HG03064 (cell line): ENCODE data around the gene C1orf21.

Experiments
- ATAC-seq: cut with Tn5 transposase; IDR thresholded peaks from one replicate; pipeline ENCODE4 v1.9.1; 2021; ENCODE audit warnings: low read depth; ENCODE audit not compliant: unreplicated experiment

C1orf21 gene

DNA sequence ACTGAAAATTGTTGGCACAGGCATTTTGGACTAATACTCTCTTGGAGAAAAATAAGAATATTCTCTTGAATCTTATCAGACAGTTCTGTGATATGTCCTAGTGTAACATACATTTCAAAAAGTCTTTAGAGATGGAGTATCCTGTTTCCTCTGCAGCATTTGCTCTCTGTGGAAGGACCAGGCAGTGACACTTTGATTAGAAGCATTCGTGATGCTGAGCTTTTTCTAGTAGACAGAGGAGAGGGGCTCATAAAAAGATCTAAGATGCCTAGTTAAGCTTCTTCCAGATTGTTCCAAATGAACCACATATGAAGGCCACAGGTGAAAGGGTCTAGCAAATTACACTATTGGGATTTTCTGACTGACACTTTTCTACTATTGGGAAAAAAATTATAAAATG is 120.3 kb downstream of the C1orf21 start:
- no peak for ATAC-seq

DNA sequence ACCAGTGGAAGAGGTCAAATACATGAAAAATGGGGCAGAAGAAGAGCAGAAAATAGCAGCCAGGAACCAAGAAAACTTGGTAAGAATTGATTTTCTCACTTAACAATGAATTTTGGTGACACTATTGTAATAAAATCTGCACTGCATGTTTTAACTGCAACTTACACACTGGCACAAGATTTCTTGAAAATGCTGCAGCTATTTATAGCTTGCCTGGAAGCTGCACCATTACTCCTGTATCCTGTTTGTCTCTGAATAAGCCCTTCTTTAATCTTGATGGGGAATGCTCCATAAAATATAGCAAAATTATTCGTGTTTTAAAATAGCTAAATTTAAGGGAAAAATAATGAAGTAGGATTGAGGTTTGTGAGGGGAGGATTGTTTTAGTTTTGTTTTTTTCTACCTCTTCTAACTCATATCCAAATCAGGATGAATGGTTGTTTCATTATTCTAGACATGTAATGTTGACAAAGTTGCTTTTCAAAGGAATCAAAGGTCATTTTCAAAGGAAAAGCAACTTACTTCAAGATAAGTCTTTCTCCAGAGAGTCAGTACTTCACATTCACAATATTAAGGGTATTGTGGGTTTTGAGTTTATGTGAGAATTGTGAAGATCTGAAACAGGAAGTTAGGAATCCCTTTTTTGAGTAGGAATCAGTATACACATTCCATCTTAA is 120.9 kb downstream of the C1orf21 start:
- no peak for ATAC-seq

DNA sequence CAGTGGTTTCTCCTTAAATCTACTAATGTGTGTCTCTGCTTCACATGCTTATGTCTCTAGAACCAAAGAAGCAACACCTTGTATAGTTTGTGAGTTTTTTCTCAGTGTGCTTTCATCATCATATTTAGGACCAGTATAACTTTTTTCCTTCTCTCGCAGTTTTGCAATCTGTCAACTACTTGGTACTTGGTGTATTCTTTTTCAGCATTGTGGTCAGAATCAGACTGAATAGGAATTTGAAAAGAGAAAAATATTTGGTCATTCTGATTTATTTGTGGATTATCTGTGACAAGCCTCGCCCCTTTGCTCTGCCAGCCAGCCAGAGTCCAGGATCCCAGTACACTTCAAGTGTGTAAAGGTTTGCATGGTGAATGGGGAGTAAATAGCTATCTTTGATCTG is 122.3 kb downstream of the C1orf21 start:
- no peak for ATAC-seq

DNA sequence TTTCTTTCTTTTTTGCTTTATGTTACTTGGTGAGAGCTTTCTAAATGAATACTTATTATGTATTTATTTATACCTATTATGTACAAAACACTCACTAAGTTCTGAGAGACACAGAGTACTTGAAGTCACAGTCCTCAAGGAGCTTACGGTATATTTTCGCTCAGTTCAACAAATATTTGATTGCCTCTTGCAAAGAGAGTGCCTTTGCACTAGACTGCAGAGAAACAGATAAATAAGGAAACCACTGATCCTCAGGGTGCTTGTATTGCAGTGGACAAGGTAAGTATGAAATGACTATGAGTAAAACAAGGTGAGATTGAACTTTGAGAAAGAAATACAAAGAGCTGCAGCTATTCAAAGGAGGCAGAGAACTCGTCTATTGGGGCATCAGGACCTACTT is 123.3 kb downstream of the C1orf21 start:
- no peak for ATAC-seq

DNA sequence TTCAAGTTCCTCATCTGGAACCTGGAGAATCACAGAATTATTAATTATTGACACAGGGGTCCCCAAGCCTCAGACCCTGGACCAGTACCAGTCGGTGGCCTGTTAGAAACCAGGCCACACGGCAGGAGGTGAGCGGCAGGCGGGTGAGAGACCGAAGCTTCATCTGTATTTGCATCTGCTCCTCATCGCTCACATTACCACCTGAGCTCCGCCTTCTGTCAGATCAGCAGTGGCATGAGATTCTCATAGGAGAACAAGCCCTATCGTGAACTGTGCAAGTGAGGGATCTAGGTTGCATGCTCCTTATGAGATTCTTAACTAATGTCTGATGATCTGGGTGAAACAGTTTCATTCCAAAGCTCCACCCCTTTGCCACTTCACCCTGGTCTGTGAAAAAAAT is 125.9 kb downstream of the C1orf21 start:
- no peak for ATAC-seq

DNA sequence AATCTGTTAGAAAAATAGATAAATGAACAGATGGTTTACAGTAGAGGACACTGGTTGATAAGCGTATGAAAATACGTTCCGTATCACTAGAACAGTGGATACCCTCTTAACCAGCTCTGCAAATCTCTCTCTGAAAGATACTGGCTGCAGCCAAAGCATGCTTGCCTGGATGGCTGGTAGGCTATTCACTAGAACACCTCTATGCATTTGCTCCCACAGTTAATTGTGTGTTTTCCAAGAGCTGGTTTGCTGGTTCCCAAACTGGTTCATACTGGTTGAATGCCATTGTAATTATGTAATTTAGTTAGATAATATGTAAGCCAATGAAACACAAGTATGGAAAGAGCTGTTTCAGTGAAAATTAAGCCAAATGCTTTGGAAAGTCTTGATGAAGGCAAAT is 126.6 kb downstream of the C1orf21 start:
- ATAC-seq: no peak

DNA sequence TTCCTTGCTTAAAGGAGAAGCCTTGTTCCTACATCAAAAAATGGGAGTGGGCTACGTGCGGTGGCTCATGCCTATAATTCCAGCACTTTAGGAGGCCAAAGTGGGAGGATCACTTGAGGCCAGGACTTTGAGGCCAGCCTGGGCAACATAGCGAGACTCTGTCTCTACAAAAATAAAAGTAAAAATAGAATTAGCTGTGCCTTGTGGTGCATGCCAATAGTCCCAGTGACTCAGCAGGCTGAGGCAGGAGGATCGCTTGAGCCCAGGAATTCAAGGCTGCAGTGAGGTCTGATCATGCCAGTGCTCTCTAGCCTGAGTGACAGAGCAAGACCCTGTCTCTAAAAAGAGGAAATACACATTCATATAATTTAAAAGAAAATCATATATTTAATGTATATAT is 127.1 kb downstream of the C1orf21 start:
- ATAC-seq: no peak

DNA sequence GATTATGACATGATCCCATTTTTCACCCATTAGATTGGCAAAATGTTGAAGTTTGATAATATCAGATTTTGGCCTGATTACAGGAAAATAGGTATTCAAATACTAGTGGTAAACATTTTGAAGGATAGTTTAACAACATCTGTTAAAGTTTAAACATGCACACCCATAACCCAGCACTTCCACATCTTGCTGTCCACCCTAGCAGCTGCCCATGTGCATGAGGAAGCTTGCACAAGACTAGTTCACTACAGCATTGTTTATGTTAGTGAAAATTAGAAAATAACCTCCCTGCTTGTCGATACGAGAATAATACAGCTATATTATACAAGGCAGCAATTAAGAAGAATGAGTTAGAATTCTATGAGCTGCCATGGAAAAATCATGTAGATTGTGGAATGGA is 127.6 kb downstream of the C1orf21 start:
- ATAC-seq: no peak

DNA sequence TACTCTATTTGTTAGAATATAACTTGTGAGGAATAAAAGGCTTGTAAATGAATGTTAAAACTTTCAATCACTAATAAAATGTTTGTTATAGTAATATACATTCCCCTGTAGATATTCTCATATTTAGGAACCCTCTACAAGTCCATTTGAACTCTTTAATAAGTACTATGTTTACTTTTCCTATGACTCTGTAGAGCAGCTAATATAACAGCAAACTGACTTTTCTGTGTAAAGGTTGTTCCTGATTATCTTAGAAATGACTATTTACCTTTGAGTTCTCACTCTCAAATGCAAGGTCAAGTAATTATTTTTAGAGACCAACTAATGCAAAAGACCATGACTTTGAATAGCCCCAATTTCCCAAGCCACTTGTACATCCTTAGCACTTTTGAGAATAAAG is 130.3 kb downstream of the C1orf21 start:
- ATAC-seq: no peak

DNA sequence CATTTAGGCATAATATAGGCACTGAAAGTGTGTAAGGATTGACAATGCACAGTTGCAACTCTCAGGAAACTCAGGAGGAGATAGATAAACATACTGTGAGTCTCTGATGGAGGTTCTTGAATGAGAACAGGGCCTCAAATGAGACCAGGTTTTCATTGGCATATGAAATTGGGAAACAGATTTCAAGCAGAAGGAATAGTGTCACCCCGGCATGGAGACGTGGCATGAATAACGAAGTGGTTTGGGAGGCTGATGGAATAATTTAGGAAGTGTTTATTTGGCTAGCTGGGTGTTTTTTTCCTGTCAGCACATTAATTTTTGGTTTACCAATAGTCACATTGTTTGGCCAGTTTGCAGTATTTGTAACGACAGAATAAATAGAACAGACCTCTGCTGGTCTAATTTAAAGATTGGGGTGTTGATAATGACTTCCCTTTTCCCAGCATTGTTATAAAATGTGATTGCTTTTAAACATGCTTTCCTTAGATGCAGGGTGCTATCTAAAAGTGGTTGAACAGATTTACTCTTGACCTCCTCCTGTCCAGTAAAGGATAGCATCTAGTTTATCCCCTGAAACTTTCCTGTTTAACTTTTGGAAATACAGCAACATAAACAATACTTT is 132.0 kb downstream of the C1orf21 start:
- no peak for ATAC-seq

DNA sequence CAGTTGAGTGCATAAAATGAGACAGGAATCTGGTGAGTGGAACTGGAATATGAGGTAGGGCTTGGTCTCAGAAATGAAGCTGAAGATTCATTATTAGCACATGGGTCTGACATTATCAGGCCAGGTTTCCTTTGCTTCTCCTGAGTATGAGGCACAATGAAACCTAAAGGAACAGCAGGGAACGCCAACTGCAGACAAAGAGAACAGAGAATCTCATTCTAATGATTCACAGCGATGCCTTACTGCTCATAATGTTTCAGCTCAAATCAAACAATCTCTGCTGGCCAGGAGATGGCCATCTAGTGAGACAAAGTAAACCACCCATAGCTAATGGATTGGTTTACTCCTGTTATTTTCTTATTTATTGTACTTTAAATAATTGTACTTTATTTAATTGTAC is 133.5 kb downstream of the C1orf21 start:
- no peak for ATAC-seq

DNA sequence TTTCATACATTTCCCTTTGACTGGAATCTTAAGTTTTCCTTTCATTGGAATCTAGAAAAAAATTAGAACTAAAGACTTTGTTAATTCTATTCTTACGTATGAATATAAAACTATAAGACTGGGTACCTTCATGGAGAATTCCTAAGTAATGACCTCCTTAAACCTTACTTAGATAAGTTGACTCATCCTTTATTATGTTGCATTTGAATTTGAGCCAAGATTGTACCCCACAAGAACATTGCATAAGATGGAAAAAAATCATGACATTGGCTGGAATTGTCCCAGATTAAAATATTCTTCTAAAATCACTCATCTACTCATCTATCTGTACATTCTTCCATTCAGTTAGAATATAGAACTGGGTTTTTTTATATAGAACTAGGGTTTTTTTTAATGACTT is 137.4 kb downstream of the C1orf21 start:
- no peak for ATAC-seq

DNA sequence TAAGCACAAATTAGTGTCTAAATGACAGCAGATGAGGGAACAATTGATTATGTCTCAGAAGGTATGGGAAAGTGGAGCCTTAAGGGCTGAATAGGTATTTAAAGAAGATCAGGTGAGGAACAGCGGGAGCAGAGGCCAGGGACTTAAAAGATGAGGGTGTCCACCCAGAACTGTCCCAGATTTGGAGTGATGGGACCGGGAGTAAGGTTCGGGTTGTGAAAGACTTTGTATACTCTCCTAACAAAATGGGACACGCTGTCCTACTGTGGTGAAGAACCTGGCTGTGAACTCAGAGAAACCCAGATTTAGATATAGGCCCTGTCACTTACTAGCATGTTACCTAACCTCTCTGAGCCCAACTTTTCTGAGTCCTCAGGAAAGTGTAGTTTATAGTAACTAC is 140.6 kb downstream of the C1orf21 start:
- no peak for ATAC-seq

DNA sequence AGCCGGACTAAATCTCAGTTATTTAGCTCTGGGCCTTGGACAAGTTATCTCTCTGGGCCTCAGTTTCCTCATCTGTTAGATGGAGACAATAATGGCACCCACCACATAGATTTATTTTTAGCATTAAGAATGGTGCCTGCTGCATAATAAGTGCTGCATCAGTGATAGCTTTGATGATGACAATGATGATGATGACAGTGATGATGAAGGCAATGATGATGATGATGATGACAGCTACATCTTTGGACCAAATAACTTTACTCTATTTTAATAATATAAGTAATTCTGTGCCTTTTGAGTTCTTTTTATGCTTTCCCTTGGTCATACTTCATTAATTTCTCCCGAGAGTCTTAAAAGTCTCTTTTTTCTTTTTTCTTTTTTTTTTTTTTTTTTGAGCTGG is 143.4 kb downstream of the C1orf21 start:
- no peak for ATAC-seq

DNA sequence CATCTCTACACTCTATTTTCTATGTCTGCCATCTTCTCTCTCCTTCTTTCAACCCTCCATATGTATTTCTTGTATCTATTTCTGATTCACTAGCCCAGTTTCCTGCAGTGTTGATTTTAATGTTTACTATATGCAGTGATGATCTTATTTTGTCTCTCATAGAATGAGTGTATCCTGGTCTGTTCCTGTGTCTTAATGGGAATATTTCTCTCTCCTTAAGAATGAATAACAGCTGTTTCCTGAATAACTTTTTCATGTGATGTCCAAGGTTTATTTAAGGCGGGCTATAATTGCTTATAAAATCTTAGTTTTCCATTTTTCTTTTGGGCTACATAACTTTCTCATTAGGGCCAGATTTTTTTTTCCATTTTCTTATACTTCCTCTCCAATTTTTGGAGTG is 144.5 kb downstream of the C1orf21 start:
- ATAC-seq: no peak

DNA sequence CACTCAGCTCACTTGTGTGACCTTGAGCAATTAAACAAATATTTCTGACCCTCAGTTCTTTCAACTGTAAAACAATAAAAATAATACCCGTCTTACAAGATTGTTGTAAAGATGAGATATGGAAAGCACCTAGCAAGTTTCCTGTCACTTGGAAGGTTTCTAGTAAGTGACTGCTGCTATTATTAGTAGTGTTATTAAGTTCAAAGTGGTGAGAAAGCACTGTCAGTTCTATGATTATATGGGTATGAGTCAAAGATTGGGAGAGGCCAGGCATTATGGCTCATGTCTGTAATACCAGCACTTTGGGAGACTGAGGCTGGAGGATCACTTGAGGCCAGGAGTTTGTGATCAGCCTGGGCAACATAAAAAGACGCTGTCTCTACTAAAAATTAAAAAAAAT is 145.4 kb downstream of the C1orf21 start:
- ATAC-seq: no peak

DNA sequence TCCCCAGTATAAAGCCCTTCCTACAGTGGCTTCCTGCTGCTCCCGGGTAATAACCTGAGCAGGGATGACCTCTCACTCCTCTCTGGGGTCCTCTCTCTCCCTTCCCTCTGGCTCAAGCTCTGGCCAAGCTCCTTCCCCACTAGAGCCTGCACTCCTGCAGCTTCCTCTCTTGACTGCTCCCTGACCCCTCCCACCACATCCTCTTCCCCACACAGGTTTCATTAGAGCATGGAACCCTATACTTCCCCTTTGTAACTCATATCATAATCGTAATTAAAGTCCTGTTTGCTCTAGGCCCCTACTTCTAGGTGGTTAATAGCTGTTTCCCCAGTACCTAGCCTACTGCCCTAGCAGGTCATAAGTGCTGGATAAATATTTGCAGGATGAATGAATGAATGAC is 146.2 kb downstream of the C1orf21 start:
- no peak for ATAC-seq

DNA sequence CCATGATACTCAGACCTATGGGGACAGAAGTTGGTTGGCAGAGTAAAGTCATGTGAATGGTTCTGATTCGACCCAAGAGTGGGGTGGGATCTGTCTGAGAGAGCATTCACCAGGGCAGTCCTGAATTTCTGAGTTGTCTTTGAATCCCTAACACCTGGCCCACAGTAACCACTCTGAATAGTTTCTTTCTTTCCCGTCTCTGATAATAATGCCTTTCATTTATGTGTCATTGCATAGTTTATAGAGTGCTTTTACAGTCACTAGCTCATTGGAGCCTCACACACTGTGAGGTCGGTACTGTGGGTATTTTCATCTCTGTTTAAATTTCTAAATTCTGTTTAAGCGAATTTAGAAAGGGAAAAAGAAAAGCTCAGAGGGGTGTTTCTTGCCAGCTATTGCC is 147.1 kb downstream of the C1orf21 start:
- ATAC-seq: no peak

DNA sequence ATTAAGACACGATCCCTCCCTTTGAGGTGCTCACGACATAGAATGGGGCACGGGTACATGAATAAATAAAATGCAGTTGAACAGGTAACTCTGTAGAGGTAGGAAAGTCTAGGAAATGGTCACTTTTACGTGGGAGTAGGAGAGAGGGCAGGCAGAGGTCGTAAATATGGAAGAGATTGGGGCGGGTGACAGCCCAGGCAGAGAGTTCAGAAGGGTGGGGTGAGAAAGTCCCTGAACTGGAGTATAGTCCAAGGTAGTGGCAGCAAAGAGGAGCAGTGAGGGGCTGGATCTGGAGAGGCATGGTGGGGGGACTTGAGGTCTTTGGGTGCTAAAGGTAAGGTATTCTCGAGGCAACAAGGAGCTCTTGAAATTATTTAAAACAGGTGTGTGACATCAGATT is 147.9 kb downstream of the C1orf21 start:
- ATAC-seq: no peak

DNA sequence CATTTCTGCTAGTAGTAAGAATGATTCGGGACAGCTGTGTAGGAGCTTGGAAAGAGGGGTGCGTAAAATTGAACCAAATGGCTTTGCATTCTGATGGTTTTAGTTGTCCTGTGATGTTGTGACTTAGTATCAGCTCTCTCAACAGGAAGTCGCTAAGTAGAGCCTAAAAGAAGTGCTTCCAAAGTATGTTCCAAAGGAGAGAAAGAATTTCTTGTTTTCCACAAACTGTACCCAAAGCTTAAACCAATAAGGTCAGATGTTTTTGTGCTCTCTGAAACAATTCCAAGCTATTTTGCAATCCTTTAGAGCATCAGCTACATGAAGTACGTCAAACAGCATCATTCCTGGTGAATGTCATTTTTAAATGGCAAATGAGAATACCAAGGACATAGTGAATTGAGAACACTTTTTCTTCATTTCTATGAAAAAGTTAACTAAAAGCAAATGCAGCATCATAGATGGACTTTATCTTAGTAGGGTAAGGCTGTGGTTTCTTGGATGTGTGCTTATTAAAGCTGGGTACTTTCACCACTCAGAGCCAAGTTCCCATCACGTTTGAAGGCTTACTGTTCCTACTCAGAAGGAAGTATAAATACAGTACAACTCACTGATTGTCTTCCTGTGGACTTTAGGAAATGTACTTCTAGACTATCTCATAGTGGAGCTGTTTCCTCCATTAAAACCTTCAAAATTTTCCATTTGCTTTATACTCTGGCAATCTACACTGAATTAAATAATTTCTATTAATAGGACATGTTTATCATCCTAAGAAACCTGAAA is 148.6 kb downstream of the C1orf21 start:
- no peak for ATAC-seq

DNA sequence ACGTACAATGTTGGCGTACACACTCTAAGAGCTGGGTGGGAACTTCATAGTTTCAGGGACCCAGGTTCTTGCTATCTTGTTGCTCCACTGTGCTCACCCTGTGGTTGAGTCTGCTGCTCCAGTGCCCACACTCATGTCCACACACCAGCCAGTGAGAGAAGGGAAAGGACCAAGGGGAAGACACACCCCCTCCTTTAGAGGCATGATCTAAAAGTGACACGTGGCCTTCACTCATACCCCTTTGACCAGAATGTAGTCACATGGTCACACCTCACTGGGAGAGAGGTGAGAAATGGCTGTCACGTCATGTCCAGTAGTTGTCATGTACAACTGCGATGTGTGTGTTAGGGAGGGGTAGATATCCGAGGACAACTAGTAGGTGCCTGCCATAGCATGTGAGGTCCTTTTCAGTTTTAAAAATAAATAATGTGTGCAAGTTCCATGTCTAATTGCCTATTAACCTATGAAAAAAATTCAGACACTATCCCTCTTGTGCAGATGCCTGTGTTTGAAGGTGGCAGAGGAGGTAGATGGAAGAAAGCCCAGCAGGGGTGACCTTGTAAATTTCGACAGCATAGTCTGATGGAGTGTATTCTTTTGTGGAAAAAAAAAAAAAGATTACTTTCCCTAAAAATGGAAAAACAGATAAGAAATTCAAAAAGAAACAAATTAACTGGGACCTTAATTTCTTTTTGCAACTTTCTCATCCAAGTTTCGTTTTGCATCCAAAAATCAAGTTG is 149.6 kb downstream of the C1orf21 start:
- ATAC-seq: no peak
